Gastrocnemius medialis (tissue), 4 donors: Measurements from ENCODE around the gene CCDC195.

Experiments
- CTCF ChIP-seq, 5 experiments: fragments of 450-650 bp in 3 of 5; fragments of 200-600 bp in 2 of 5; sonication (generic) in 2 of 5; IDR thresholded peaks in 4 of 5; conservative IDR thresholded peaks in 1 of 5; 1 replicate in 4 of 5; 2 replicates in 1 of 5; pipeline ENCODE4 v1.5.1; 2016 to 2019; ENCODE audit warnings: antibody characterized with exemption in 5 of 5, mild to moderate bottlenecking in 3 of 5, moderate library complexity in 3 of 5
- POLR2A ChIP-seq, 2 donors: fragments of 450-650 bp; IDR thresholded peaks; one replicate each; pipeline ENCODE4 v1.6.1; 2017; ENCODE audit warnings: antibody characterized with exemption in 2 of 2, mild to moderate bottlenecking in 2 of 2, moderate library complexity in 2 of 2

DNA sequence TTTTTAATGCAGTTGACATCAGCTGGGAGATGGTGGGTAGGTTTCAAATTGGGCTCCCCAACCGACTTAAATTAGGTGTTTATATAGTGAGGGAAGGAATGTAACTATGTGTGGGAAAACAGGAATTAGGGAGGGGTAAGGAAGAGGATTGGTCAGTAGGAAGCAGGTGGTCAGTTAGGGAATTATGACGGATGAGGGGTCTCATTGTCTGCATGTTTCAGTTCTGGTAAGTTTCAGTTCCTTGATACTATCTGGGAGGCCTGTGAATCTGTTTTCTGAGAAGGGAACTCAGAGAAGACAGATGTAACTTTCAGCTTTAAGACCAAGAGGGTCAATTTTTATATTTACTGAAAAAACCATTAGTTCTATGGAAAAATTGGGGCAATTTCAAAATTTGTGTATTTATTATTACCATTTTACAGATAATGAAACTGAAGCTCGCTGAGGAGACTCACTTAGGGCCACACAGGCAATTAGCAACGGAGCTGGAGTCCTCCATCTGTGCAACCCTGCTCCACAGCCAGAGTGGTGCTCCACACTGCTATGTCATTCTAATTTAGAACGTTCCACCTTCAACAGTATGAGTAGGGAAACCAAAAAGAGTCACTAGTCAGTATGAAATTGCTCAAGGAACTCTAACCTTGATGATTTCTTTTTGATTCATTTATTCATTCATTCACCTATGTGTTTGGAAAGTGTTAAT lies 36.0 kb upstream of the CCDC195 start:
- TF ChIP-seq CTCF (IDR thresholded peaks at IDR 0.05 in 4 of 5, conservative IDR thresholded peaks at IDR 0.05 in 1 of 5) (no peak), POLR2A (IDR thresholded peaks at IDR 0.05) (no peak)
